H9 (cell line): ENCODE measurements around the gene DNMT3B. TPM values are rescaled to one million over a fixed set of nuclear protein-coding genes. Genes with fewer than 3 reads are reported as not detected.
A peak's percentile ranks its signal among the peaks of the same experiment; 100 is the strongest.

ENCODE experiments used
- DNase-seq: peaks from one replicate; pipeline ENCODE4 v3.0.0-alpha.2; 2017
- H2AFZ ChIP-seq: one replicate; pipeline ENCODE4 v1.6.1; 2013; ENCODE audit warnings: mild to moderate bottlenecking, low read length, control low read depth, moderate library complexity
- H2AK5ac ChIP-seq: 2 replicates; pipeline ENCODE4 v1.6.1; 2013; ENCODE audit warnings: low read length, control low read depth, mixed read lengths; ENCODE audit not compliant: insufficient read length
- H2BK120ac ChIP-seq: one replicate; pipeline ENCODE4 v1.6.1; 2013; ENCODE audit warnings: low read depth, mild to moderate bottlenecking, low read length, control low read depth, inconsistent platforms; ENCODE audit not compliant: poor library complexity, severe bottlenecking
- H2BK12ac ChIP-seq: 2 replicates; pipeline ENCODE4 v1.6.1; 2013; ENCODE audit warnings: low read length, control low read depth, mixed read lengths, low read depth; ENCODE audit not compliant: insufficient read length
- H2BK15ac ChIP-seq: 2 replicates; pipeline ENCODE4 v1.6.1; 2013; ENCODE audit warnings: low read depth, low read length, control low read depth
- H2BK20ac ChIP-seq: one replicate; pipeline ENCODE4 v1.6.1; 2013; ENCODE audit warnings: low read depth, mild to moderate bottlenecking, low read length, control low read depth, inconsistent platforms; ENCODE audit not compliant: poor library complexity, severe bottlenecking
- H2BK5ac ChIP-seq: 2 replicates; pipeline ENCODE4 v1.6.1; 2013; ENCODE audit warnings: low read length, control low read depth, mixed read lengths; ENCODE audit not compliant: insufficient read length
- H3K14ac ChIP-seq: 2 replicates; pipeline ENCODE4 v1.6.1; 2013; ENCODE audit warnings: low read length, control low read depth; ENCODE audit not compliant: insufficient read depth
- H3K18ac ChIP-seq: 2 replicates; pipeline ENCODE4 v1.6.1; 2013; ENCODE audit warnings: low read depth, mild to moderate bottlenecking, mixed read lengths, low read length, control low read depth; ENCODE audit not compliant: insufficient read length
- H3K23ac ChIP-seq: 2 replicates; pipeline ENCODE4 v1.6.1; 2013; ENCODE audit warnings: low read length, control low read depth, mixed read lengths, low read depth; ENCODE audit not compliant: insufficient read length
- H3K23me2 ChIP-seq: 2 replicates; pipeline ENCODE4 v1.6.1; 2013; ENCODE audit warnings: low read depth, mild to moderate bottlenecking, mixed read lengths, low read length, control low read depth; ENCODE audit not compliant: insufficient read length, poor library complexity, severe bottlenecking
- H3K27ac ChIP-seq: 2 replicates; pipeline ENCODE4 v1.5.1; 2013; ENCODE audit warnings: low read length, control low read depth, mixed read lengths, low read depth; ENCODE audit not compliant: insufficient read length
- H3K27me3 ChIP-seq: 2 replicates; pipeline ENCODE4 v1.6.1; 2013; ENCODE audit warnings: low read length, control low read depth, inconsistent platforms; ENCODE audit not compliant: insufficient read depth
- H3K4ac ChIP-seq: 2 replicates; pipeline ENCODE4 v1.6.1; 2013; ENCODE audit warnings: low read depth, mild to moderate bottlenecking, control low read depth, inconsistent platforms, low read length, moderate library complexity
- H3K4me1 ChIP-seq: 2 replicates; pipeline ENCODE4 v1.6.1; 2013; ENCODE audit warnings: low read length, control low read depth, inconsistent platforms; ENCODE audit not compliant: insufficient read depth
- H3K4me2 ChIP-seq: 2 replicates; pipeline ENCODE4 v1.6.1; 2013; ENCODE audit warnings: low read length, control low read depth, mixed read lengths; ENCODE audit not compliant: insufficient read length, insufficient read depth
- H3K56ac ChIP-seq: 2 replicates; pipeline ENCODE4 v1.6.1; 2013; ENCODE audit warnings: low read depth, mild to moderate bottlenecking, mixed read lengths, low read length, control low read depth; ENCODE audit not compliant: insufficient read length
- H3K79me1 ChIP-seq: 2 replicates; pipeline ENCODE4 v1.6.1; 2013; ENCODE audit warnings: low read depth, mild to moderate bottlenecking, moderate library complexity, low read length, control low read depth, inconsistent platforms; ENCODE audit not compliant: insufficient read depth, poor library complexity, severe bottlenecking
- H3K79me2 ChIP-seq: 2 replicates; pipeline ENCODE4 v1.6.1; 2013; ENCODE audit warnings: low read length, control low read depth, inconsistent platforms; ENCODE audit not compliant: insufficient read depth
- H3K9ac ChIP-seq: 2 replicates; pipeline ENCODE4 v1.6.1; 2013; ENCODE audit warnings: low read length, control low read depth, mixed read lengths; ENCODE audit not compliant: insufficient read length; ENCODE audit errors: extremely low read depth
- H3K9me3 ChIP-seq: one replicate; pipeline ENCODE4 v1.6.1; 2013; ENCODE audit warnings: low read depth, low read length, inconsistent platforms; ENCODE audit not compliant: control insufficient read depth
- H3T11ph ChIP-seq: one replicate; pipeline ENCODE4 v1.6.1; 2013; ENCODE audit warnings: mild to moderate bottlenecking, low read length, control low read depth, inconsistent platforms
- H4K20me1 ChIP-seq: one replicate; pipeline ENCODE4 v1.6.1; 2013; ENCODE audit not compliant: control insufficient read depth, insufficient read length, insufficient read depth
- H4K5ac ChIP-seq: 2 replicates; pipeline ENCODE4 v1.6.1; 2013; ENCODE audit warnings: low read depth, mild to moderate bottlenecking, mixed read lengths, low read length, control low read depth; ENCODE audit not compliant: insufficient read length
- H4K8ac ChIP-seq: replicated peaks from 2 replicates; pipeline ENCODE4 v1.6.1; 2013; ENCODE audit warnings: low read length, control low read depth, mixed read lengths, low read depth; ENCODE audit not compliant: insufficient read length
- H4K91ac ChIP-seq: 2 replicates; pipeline ENCODE4 v1.6.1; 2013; ENCODE audit warnings: low read depth, mild to moderate bottlenecking, moderate library complexity, mixed read lengths, low read length, control low read depth; ENCODE audit not compliant: insufficient read length
- H3K27ac Mint-ChIP-seq, 3 experiments: 2 replicates in 2 of 3; 3 replicates in 1 of 3; pipeline ENCODE4 v1.8.0; 2020 to 2021; ENCODE audit warnings: mixed read lengths in 3 of 3, mild to moderate bottlenecking in 1 of 3, moderate library complexity in 1 of 3
- H3K27me3 Mint-ChIP-seq: 2 replicates; pipeline ENCODE4 v1.8.0; 2021; ENCODE audit warnings: low read depth, mild to moderate bottlenecking, moderate library complexity, mixed read lengths
- H3K36me3 Mint-ChIP-seq, 3 experiments: 2 replicates in 2 of 3; 3 replicates in 1 of 3; pipeline ENCODE4 v1.8.0; 2020 to 2021; ENCODE audit warnings: low read depth in 3 of 3, mixed read lengths in 3 of 3; ENCODE audit not compliant: insufficient read depth in 1 of 3
- H3K4me1 Mint-ChIP-seq, 2 experiments: 2 replicates each; pipeline ENCODE4 v1.8.0; 2020; ENCODE audit warnings: mixed read lengths in 2 of 2
- H3K4me3 Mint-ChIP-seq, 2 experiments: 2 replicates in 1 of 2; 3 replicates in 1 of 2; pipeline ENCODE4 v1.8.0; 2020 to 2021; ENCODE audit warnings: mild to moderate bottlenecking in 2 of 2, mixed read lengths in 2 of 2, moderate library complexity in 1 of 2
- H3K9me3 Mint-ChIP-seq, 2 experiments: 2 replicates in 1 of 2; 3 replicates in 1 of 2; pipeline ENCODE4 v1.8.0; 2020; ENCODE audit warnings: mild to moderate bottlenecking in 2 of 2, mixed read lengths in 2 of 2, moderate library complexity in 1 of 2
- CTCF ChIP-seq: fragments of 200-600 bp; sonication (generic); conservative IDR thresholded peaks from 3 replicates; pipeline ENCODE4 v1.8.0; 2021; ENCODE audit warnings: antibody characterized with exemption, mild to moderate bottlenecking
- WGBS: extraction: QIAGEN DNeasy Blood & Tissue Kit; methylation state at CpG from one replicate; pipeline ENCODE4 v1.1.7; 2013; ENCODE audit warnings: missing lambda C conversion rate, low lambda C conversion rate, mixed read lengths; ENCODE audit not compliant: insufficient read length; ENCODE audit errors: extremely low coverage; 5-methylcytosine and 5-hydroxymethylcytosine counted together
- total RNA-seq: library from RNA; stranded (reverse); gene quantifications from 2 replicates; pipeline ENCODE4 v1.2.1, GENCODE V29; 2021

DNMT3B gene
- total RNA-seq, 1 experiment from 2014 or later = 980 TPM

GRCh38 chr20:32741151-32741550 lies 21.0 kb upstream of the DNMT3B start:
- no peak overlapping the region for H2BK12ac ChIP-seq
- H3K23me2 ChIP-seq = peaks cover 15% of the 10 kb centered on the region
- H4K5ac ChIP-seq = no peak overlapping the region
- peaks cover 20% of the 10 kb centered on the region; the same call in 1 of the 2 replicates for H3K79me2 ChIP-seq
- no peaks in the 10 kb centered on the region for H3K9me3 ChIP-seq
- H4K20me1 ChIP-seq = no peaks in the 10 kb centered on the region
- H3K79me1 ChIP-seq = no peaks in the 10 kb centered on the region
- no peak overlapping the region for H3K56ac ChIP-seq
- Mint-ChIP-seq H3K27me3 (no peaks in the 10 kb centered on the region), H3K36me3 (peaks cover 0 to 29% (median 4%) of the 10 kb centered on the region in 3 experiments; a peak in 4 of 7 replicates), H3K9me3 (no peaks in the 10 kb centered on the region), H3K4me1 (peaks cover 32 to 33% of the 10 kb centered on the region in 2 experiments), H3K27ac (no peak overlapping the region; a peak in 1 of 7 replicates), H3K4me3 (peak overlapping the region in 1 of 2 experiments; percentile 3; a peak in 1 of 5 replicates)
- no peak overlapping the region for H2BK120ac ChIP-seq
- H3K4me2 ChIP-seq = no peak overlapping the region
- H2BK5ac ChIP-seq = no peak overlapping the region
- H3K18ac ChIP-seq = no peak overlapping the region
- H3K4me1 ChIP-seq = peaks cover 2% of the 10 kb centered on the region; the same call in 1 of the 2 replicates
- H3K27me3 ChIP-seq = no peaks in the 10 kb centered on the region
- H2BK20ac ChIP-seq = no peak overlapping the region
- H3K27ac ChIP-seq = no peak overlapping the region
- H3K14ac ChIP-seq = no peak overlapping the region
- H4K91ac ChIP-seq = no peak overlapping the region
- H4K8ac ChIP-seq = no peak overlapping the region
- no peak for DNase-seq
- TF ChIP-seq CTCF = no peak
- no CpG with 5 or more reads among the region's 5 CpGs for WGBS
- H2AK5ac ChIP-seq = no peak overlapping the region
- no peak overlapping the region for H3K9ac ChIP-seq
- H3K23ac ChIP-seq = no peak overlapping the region
- no peak overlapping the region for H3T11ph ChIP-seq
- H3K4ac ChIP-seq = no peak overlapping the region
- no peak overlapping the region for H2BK15ac ChIP-seq
- no peak overlapping the region for H2AFZ ChIP-seq
